ENCODE data around the gene PPM1H.
"Not testable (repeated sequence)": the region's sequence is repeated elsewhere in the genome, so short reads cannot be mapped to it uniquely, and the experiment has no call there.

The PPM1H gene

GRCh38 chr12:62744551-62744950 lies 190.4 kb downstream of the PPM1H start:
- FAIRE-seq = peak; percentile 61

GRCh38 chr12:62739266-62740015 lies 195.5 kb downstream of the PPM1H start:
- DNase-seq (ENCODE audit: insufficient read length, low spot score) = no peak
- TF ChIP-seq POLR2A (IDR thresholded peaks at IDR 0.05; ENCODE audit: low read depth, low read length) = no peak
- FAIRE-seq = no peak

More at GRCh38 chr12:62744551-62744950, 190.4 kb downstream of the PPM1H start:
- no peak for TF ChIP-seq POLR2A (IDR thresholded peaks at IDR 0.05; ENCODE audit: low read depth, low read length)
- peak; percentile 64 for DNase-seq (ENCODE audit: insufficient read length, low spot score)

GRCh38 chr12:62738616-62739015 lies 196.3 kb downstream of the PPM1H start:
- TF ChIP-seq POLR2A (IDR thresholded peaks at IDR 0.05; ENCODE audit: low read depth, low read length) = no peak
- no peak for DNase-seq (ENCODE audit: insufficient read length, low spot score)
- no peak for FAIRE-seq

- FAIRE-seq = no peak
- DNase-seq (ENCODE audit: insufficient read length, low spot score) = no peak
Measured at GRCh38 chr12:62738105-62738504, 196.8 kb downstream of the PPM1H start.

DNA sequence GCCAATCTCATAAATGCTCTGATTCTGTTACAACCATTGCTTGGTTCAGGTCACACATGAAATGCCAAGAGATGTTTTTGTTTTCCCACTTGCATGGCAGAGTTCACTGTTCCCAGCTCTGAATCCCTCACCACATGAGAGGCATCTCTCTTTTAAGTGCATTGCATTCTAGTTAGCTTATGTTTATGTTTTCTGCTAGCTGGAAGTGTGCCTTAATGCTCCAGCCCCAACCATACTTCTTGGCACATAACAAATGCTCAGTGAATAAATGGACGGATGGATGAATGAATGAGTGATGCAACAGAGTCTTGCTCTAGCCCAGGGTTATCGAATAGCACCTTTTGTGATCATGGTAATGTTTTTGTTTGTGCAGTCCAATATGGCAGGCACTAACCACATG lies 197.3 kb downstream of the PPM1H start:
- no peak for TF ChIP-seq POLR2A (IDR thresholded peaks at IDR 0.05; ENCODE audit: low read depth, low read length)
- FAIRE-seq = no peak
- DNase-seq (ENCODE audit: insufficient read length, low spot score) = no peak

More at GRCh38 chr12:62738105-62738504, 196.8 kb downstream of the PPM1H start:
- TF ChIP-seq POLR2A (IDR thresholded peaks at IDR 0.05; ENCODE audit: low read depth, low read length) = no peak

- FAIRE-seq (no peak), DNase-seq (ENCODE audit: insufficient read length, low spot score) (no peak)
- TF ChIP-seq POLR2A (IDR thresholded peaks at IDR 0.05; ENCODE audit: low read depth, low read length) = no peak
Measured at GRCh38 chr12:62737188-62737587, 197.8 kb downstream of the PPM1H start.

DNA sequence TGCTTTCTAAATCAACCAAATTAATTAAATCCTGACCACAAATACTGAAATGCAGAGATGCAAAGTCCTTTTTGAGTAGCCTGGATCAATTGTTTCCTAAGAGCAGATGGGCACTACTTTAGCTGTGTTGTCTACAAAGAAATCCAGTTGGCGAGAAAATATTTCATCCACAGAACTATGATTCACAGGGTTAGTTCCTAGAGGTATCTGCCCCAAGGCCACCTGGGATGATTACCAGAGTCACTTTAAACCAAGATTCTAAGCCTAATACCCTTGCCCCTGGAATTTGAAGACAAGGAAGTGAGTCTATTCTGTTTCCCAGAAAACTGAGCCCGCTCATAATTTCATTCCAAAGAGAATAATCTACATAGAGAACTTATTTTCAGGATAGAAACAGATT lies 198.4 kb downstream of the PPM1H start:
- TF ChIP-seq POLR2A (IDR thresholded peaks at IDR 0.05; ENCODE audit: low read depth, low read length) = no peak
- DNase-seq (ENCODE audit: insufficient read length, low spot score) = no peak
- FAIRE-seq = no peak

DNA sequence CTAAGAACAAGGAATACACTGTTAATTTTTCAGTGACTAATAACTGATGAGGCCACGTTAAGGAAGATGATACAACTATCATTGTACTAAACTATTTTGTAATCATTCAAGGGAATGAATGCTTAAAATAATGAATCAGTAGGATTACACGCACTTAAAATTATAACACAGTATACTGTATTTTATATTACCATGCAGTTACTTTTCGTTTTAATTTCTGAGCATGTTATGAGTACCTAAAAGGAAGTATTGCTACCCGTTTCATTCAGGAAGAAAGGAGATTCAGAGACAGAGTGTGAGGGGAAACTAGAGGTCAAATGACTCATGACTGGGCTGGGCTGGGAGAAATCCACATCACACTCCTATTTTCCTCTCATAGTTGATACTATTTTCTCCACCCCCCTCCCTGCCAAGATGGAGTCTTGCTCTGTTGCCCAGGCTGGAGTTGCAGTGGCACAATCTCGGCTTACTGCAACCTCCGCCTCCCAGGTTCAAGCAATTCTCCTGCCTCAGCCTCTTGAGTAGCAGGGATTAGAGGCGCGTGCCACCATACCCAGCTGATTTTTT lies 202.0 kb downstream of the PPM1H start:
- TF ChIP-seq POLR2A (IDR thresholded peaks at IDR 0.05; ENCODE audit: low read depth, low read length) = no peak
- DNase-seq (ENCODE audit: insufficient read length, low spot score) (peak; percentile 53), FAIRE-seq (no peak)

- peak; percentile 6 for FAIRE-seq
- DNase-seq (ENCODE audit: insufficient read length, low spot score) = no peak
Measured at GRCh38 chr12:62731055-62731820, 203.7 kb downstream of the PPM1H start.

DNA sequence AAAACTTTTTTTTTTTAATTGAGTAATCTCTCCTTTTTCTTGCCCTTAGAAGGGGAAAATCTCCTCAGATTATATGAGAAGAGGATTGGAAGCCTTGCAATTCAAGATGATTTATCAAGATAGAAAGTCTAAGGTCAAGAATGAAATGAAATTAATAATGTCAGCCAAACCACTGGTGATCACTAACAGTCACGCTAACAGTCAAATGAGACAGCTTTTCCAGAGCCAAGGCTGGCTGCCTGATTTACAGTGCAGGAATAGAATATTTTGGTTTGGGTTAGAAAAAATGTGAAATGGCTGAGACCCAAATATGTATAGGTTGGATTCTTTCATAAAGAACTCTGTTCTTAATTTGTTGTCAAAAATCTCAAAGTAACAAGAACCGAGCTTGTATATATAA lies 204.3 kb downstream of the PPM1H start:
- no peak for TF ChIP-seq POLR2A (IDR thresholded peaks at IDR 0.05; ENCODE audit: low read depth, low read length)
- FAIRE-seq (no peak), DNase-seq (ENCODE audit: insufficient read length, low spot score) (no peak)

More at GRCh38 chr12:62731055-62731820, 203.7 kb downstream of the PPM1H start:
- TF ChIP-seq POLR2A (IDR thresholded peaks at IDR 0.05; ENCODE audit: low read depth, low read length) = no peak

DNA sequence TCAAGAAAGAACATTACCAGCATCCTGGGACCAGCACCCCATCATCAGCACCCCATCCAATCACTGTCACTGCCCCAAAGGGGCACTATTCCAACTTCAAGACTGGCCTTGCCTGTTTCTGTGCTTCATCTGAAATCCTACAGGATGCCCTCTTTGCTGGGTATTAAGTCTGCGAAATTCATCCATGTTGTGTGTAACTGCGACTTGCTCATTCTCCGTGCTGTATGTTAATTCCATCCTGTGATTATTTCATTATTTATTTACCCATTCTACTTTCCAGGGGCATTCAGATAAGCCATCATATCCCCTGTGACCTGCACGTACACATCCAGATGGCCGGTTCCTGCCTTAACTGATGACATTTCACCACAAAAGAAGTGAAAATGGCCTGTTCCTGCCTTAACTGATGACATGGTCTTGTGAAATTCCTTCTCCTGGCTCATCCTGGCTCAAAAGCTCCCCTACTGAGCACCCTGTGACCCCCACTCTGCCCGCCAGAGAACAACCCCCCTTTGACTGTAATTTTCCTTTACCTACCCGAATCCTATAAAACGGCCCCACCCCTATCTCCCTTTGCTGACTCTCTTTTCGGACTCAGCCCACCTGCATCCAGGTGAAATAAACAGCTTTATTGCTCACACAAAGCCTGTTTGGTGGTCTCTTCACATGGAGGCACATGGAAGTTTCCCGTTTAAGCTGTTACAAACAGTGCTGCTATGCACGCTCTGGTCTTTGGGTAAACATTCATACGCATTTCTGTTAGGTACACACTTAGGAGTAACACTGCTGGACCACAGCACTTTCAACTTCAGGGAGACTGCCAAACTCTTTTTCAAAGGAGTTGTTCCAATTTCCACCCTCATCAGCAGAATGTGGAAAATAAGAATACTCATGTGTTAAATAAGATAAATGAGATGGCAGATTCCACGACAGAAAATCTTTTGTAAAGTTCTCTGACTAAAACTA lies 205.1 kb downstream of the PPM1H start:
- not testable (repeated sequence) for FAIRE-seq; DNase-seq (ENCODE audit: insufficient read length, low spot score)

- FAIRE-seq (no peak), DNase-seq (ENCODE audit: insufficient read length, low spot score) (no peak)
- no peak for TF ChIP-seq POLR2A (IDR thresholded peaks at IDR 0.05; ENCODE audit: low read depth, low read length)
Measured at GRCh38 chr12:62728741-62729140, 206.2 kb downstream of the PPM1H start.

DNA sequence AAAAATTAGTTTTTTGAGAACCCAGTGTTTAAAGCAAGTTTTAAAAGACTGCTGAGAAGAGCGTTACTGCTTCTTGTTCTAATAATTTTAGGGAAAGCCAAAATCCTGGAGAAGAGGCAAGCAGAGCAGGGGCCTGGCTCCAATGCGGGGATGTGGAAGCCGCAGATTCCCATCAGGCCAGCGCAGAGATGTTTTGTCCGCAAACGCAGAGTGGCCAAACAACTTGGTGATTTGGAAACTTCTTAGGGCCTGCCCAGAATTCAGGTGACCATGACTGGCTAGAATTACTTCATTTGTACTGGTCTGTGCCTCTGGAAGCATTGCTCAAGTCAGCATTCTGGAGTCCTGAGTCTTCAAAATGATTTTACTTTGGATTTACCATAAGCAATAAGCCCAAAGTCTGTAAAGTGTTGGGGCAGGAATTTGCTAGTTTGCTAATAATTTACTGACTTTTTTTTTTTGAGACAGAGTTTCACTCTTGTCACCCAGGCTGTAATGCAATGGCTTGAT lies 208.4 kb downstream of the PPM1H start:
- DNase-seq (ENCODE audit: insufficient read length, low spot score) (no peak), FAIRE-seq (no peak)
- no peak for TF ChIP-seq POLR2A (IDR thresholded peaks at IDR 0.05; ENCODE audit: low read depth, low read length)
